HG03025 (cell line): ENCODE data around the gene RUNDC1.
"Not testable (repeated sequence)": the region's sequence is repeated elsewhere in the genome, so short reads cannot be mapped to it uniquely, and the experiment has no call there.

Experiments
- ATAC-seq: cut with Tn5 transposase; IDR thresholded peaks from one replicate; pipeline ENCODE4 v1.9.1; 2021; ENCODE audit warnings: mild to moderate bottlenecking, moderate library complexity; ENCODE audit not compliant: unreplicated experiment, low FRiP score

The RUNDC1 gene

GRCh38 chr17:42989726-42990652 is 9.6 kb downstream of the RUNDC1 start:
- no peak for ATAC-seq

- no peak for ATAC-seq
Measured at GRCh38 chr17:42991471-42991870, 11.1 kb downstream of the RUNDC1 start.

- ATAC-seq: no peak
Measured at GRCh38 chr17:42992872-42993271, 12.5 kb downstream of the RUNDC1 start.

- ATAC-seq: not testable (repeated sequence)
Measured at GRCh38 chr17:42993913-42994312, 13.5 kb downstream of the RUNDC1 start.

GRCh38 chr17:42997390-42997983 is 17.1 kb downstream of the RUNDC1 start:
- ATAC-seq: no peak

GRCh38 chr17:42997984-42998938 is 17.9 kb downstream of the RUNDC1 start, which contains the start of gene RPL27:
Gene RPL27 (plus strand): TSS chr17:42998419. CDS start chr17:42998751, 332 bp downstream.
- peak; percentile 80 for ATAC-seq

GRCh38 chr17:42999003-42999525 is 18.7 kb downstream of the RUNDC1 start:
- ATAC-seq: no peak

- not testable (repeated sequence) for ATAC-seq
Measured at GRCh38 chr17:43000894-43001293, 20.5 kb downstream of the RUNDC1 start.

GRCh38 chr17:43003542-43004172 is 23.3 kb downstream of the RUNDC1 start:
- ATAC-seq: no peak

GRCh38 chr17:43006639-43007551 is 26.5 kb downstream of the RUNDC1 start, which contains the start of gene IFI35:
Gene IFI35 (plus strand): TSS chr17:43006784. CDS start chr17:43006948, 164 bp downstream.
- ATAC-seq: no peak

GRCh38 chr17:43010667-43011308 is 30.4 kb downstream of the RUNDC1 start:
- no peak for ATAC-seq

- ATAC-seq: no peak
Measured at GRCh38 chr17:43011728-43012472, 31.5 kb downstream of the RUNDC1 start.

GRCh38 chr17:43013296-43013695 is 32.9 kb downstream of the RUNDC1 start:
- ATAC-seq: no peak

- no peak for ATAC-seq
Measured at GRCh38 chr17:43014020-43014648, 33.8 kb downstream of the RUNDC1 start.

- ATAC-seq: no peak
Measured at GRCh38 chr17:43014649-43015542, 34.5 kb downstream of the RUNDC1 start.

GRCh38 chr17:43015579-43015978 is 35.2 kb downstream of the RUNDC1 start:
- no peak for ATAC-seq
